OCI-LY1 (cell line): ENCODE results near the gene ANKFN1.

Source experiments
- EZH2 ChIP-seq: fragments of 200-600 bp; sonication (generic), shearing (Covaris generic); IDR thresholded peaks from 2 replicates; pipeline ENCODE4 v1.8.0; 2017; ENCODE audit warnings: borderline replicate concordance, mixed run types, mild to moderate bottlenecking, antibody characterized with exemption, low read length, moderate library complexity, mixed read lengths
- TF ChIP-seq, protein P1 (sequence below): fragments of 200-600 bp; sonication (generic), shearing (Covaris generic); IDR thresholded peaks from 2 replicates; pipeline ENCODE4 v1.5.1; 2017; ENCODE audit warnings: mild to moderate bottlenecking, antibody characterized with exemption, low read length, moderate library complexity, mixed read lengths

DNA sequence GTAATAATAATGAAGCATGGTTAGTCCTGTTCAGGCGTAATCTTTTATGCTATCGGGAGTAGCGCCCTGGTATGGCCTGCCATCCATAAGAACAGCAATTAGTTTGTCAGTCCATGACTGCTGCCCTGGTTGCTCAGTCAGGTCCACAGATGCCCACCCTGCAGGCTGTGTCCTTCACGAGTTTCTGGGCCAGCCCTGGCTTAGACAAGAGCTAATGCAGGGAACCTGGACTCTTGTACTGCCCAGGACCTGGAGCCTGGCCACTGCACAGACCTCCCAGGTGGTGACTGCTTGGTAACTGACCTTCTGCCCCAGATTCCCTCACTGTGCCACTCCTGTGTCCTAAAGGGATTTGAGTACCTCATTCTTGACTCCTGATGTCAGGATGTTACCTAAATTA lies 279.2 kb downstream of the ANKFN1 start:
- no peak for TF ChIP-seq EZH2
- TF ChIP-seq, protein P1, sequence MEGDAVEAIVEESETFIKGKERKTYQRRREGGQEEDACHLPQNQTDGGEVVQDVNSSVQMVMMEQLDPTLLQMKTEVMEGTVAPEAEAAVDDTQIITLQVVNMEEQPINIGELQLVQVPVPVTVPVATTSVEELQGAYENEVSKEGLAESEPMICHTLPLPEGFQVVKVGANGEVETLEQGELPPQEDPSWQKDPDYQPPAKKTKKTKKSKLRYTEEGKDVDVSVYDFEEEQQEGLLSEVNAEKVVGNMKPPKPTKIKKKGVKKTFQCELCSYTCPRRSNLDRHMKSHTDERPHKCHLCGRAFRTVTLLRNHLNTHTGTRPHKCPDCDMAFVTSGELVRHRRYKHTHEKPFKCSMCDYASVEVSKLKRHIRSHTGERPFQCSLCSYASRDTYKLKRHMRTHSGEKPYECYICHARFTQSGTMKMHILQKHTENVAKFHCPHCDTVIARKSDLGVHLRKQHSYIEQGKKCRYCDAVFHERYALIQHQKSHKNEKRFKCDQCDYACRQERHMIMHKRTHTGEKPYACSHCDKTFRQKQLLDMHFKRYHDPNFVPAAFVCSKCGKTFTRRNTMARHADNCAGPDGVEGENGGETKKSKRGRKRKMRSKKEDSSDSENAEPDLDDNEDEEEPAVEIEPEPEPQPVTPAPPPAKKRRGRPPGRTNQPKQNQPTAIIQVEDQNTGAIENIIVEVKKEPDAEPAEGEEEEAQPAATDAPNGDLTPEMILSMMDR, result no peak
